Measurements from ENCODE around the gene NR2F1-AS1.

The NR2F1-AS1 gene

GRCh38 chr5:93545872-93546271 lies 35.1 kb downstream of the NR2F1-AS1 start:
- TF ChIP-seq REST (IDR thresholded peaks at IDR 0.05; ENCODE audit: insufficient read depth in 1 of 2, low read depth in 2 of 2, low read length in 2 of 2) (no peak), SIN3A (IDR thresholded peaks at IDR 0.05; ENCODE audit: borderline replicate concordance, insufficient read depth, low read length) (no peak), POLR2AphosphoS5 (IDR thresholded peaks at IDR 0.05; ENCODE audit: low read depth, low read length) (no peak), TAF1 (IDR thresholded peaks at IDR 0.05; ENCODE audit: borderline replicate concordance, insufficient read depth, low read length) (no peak), FOXP2 (optimal IDR thresholded peaks at IDR 0.05; ENCODE audit: borderline replicate concordance, extremely low read depth, extremely low read length, insufficient read depth) (no peak)

GRCh38 chr5:93532370-93532769 lies 48.6 kb downstream of the NR2F1-AS1 start:
- no peak for TF ChIP-seq SIN3A (IDR thresholded peaks at IDR 0.05; ENCODE audit: borderline replicate concordance, insufficient read depth, low read length)
- no peak for TF ChIP-seq POLR2AphosphoS5 (IDR thresholded peaks at IDR 0.05; ENCODE audit: low read depth, low read length)

- no peak for TF ChIP-seq FOXP2 (optimal IDR thresholded peaks at IDR 0.05; ENCODE audit: borderline replicate concordance, extremely low read depth, extremely low read length, insufficient read depth)
- no peak for TF ChIP-seq REST (IDR thresholded peaks at IDR 0.05; ENCODE audit: insufficient read depth in 1 of 2, low read depth in 2 of 2, low read length in 2 of 2)
- no peak for TF ChIP-seq POLR2AphosphoS5 (IDR thresholded peaks at IDR 0.05; ENCODE audit: low read depth, low read length)
- no peak for TF ChIP-seq SIN3A (IDR thresholded peaks at IDR 0.05; ENCODE audit: borderline replicate concordance, insufficient read depth, low read length)
- no peak for TF ChIP-seq TAF1 (IDR thresholded peaks at IDR 0.05; ENCODE audit: borderline replicate concordance, insufficient read depth, low read length)
Measured at GRCh38 chr5:93519740-93520139, 61.3 kb downstream of the NR2F1-AS1 start.

- TF ChIP-seq REST (IDR thresholded peaks at IDR 0.05; ENCODE audit: insufficient read depth in 1 of 2, low read depth in 2 of 2, low read length in 2 of 2): no peak
- no peak for TF ChIP-seq FOXP2 (optimal IDR thresholded peaks at IDR 0.05; ENCODE audit: borderline replicate concordance, extremely low read depth, extremely low read length, insufficient read depth)
- TF ChIP-seq TAF1 (IDR thresholded peaks at IDR 0.05; ENCODE audit: borderline replicate concordance, insufficient read depth, low read length): no peak
- TF ChIP-seq POLR2AphosphoS5 (IDR thresholded peaks at IDR 0.05; ENCODE audit: low read depth, low read length): no peak
- TF ChIP-seq SIN3A (IDR thresholded peaks at IDR 0.05; ENCODE audit: borderline replicate concordance, insufficient read depth, low read length): no peak
Measured at GRCh38 chr5:93517828-93518227, 63.2 kb downstream of the NR2F1-AS1 start.

- TF ChIP-seq POLR2AphosphoS5 (IDR thresholded peaks at IDR 0.05; ENCODE audit: low read depth, low read length) (no peak), TAF1 (IDR thresholded peaks at IDR 0.05; ENCODE audit: borderline replicate concordance, insufficient read depth, low read length) (no peak), SIN3A (IDR thresholded peaks at IDR 0.05; ENCODE audit: borderline replicate concordance, insufficient read depth, low read length) (no peak), REST (IDR thresholded peaks at IDR 0.05; ENCODE audit: insufficient read depth in 1 of 2, low read depth in 2 of 2, low read length in 2 of 2) (no peak), FOXP2 (optimal IDR thresholded peaks at IDR 0.05; ENCODE audit: borderline replicate concordance, extremely low read depth, extremely low read length, insufficient read depth) (no peak)
Measured at GRCh38 chr5:93513298-93513697, 67.7 kb downstream of the NR2F1-AS1 start.
